GM12891 (cell line): ENCODE measurements around the gene DGAT2.

Experiments
- PAX5 ChIP-seq: IDR thresholded peaks from 2 replicates; pipeline ENCODE4 v1.6.1; 2011; ENCODE audit warnings: low read length, moderate library complexity, mild to moderate bottlenecking; ENCODE audit not compliant: insufficient read depth, severe bottlenecking
- POLR2A ChIP-seq: IDR thresholded peaks from 2 replicates; pipeline ENCODE4 v1.6.1; 2011; ENCODE audit warnings: low read depth, low read length, control low read depth
- POLR2AphosphoS5 ChIP-seq: IDR thresholded peaks from 2 replicates; pipeline ENCODE4 v1.6.1; 2011; ENCODE audit warnings: low read depth, low read length, control low read depth
- POU2F2 ChIP-seq: IDR thresholded peaks from 2 replicates; pipeline ENCODE4 v1.6.1; 2011; ENCODE audit warnings: low read depth, mild to moderate bottlenecking, control low read depth, low read length, moderate library complexity
- SPI1 ChIP-seq: IDR thresholded peaks from 2 replicates; pipeline ENCODE4 v1.6.1; 2011; ENCODE audit warnings: low read depth, low read length, control low read depth
- TAF1 ChIP-seq: IDR thresholded peaks from 2 replicates; pipeline ENCODE4 v1.6.1; 2011; ENCODE audit warnings: low read depth, low read length, control low read depth

- TF ChIP-seq TAF1 (no peak), POLR2AphosphoS5 (no peak; the same call in 1 of the 2 replicates), POLR2A (no peak), SPI1 (no peak), POU2F2 (no peak), PAX5 (no peak)
Measured at GRCh38 chr11:75814363-75814676, 45.7 kb downstream of the DGAT2 start.
